MG63 (cell line): ENCODE results near the gene STX4. TPM values are rescaled to one million over a fixed set of nuclear protein-coding genes. Genes with fewer than 3 reads are reported as not detected.

Source experiments
- DNase-seq: peaks from one replicate; pipeline ENCODE4 v3.0.0-alpha.2; 2020
- H3K27me3 ChIP-seq: fragments of 250-450 bp; sonication (Bioruptor Pico); 2 replicates; pipeline ENCODE4 v1.5.1; 2020; ENCODE audit warnings: mild to moderate bottlenecking, moderate library complexity
- H3K36me3 ChIP-seq: fragments of 250-450 bp; sonication (Bioruptor Pico); 2 replicates; pipeline ENCODE4 v1.5.1; 2020; ENCODE audit warnings: mild to moderate bottlenecking, moderate library complexity
- H3K4me3 ChIP-seq: fragments of 250-450 bp; sonication (Bioruptor Pico); 2 replicates; pipeline ENCODE4 v1.5.1; 2020; ENCODE audit warnings: mild to moderate bottlenecking, moderate library complexity
- H3K9me3 ChIP-seq: fragments of 250-450 bp; sonication (Bioruptor Pico); 2 replicates; pipeline ENCODE4 v1.5.1; 2020; ENCODE audit warnings: mild to moderate bottlenecking, moderate library complexity
- total RNA-seq: library from RNA; depleted of rRNA; stranded (reverse); fragments of >200 nt; shearing (Covaris generic); gene quantifications from 2 replicates; pipeline ENCODE4 v1.2.3, GENCODE V29; 2014; ENCODE audit warnings: low replicate concordance; rRNA removed

Gene STX4
- total RNA-seq, 1 experiment from 2014 or later: 47.1 TPM

GRCh38 chr16:31084584-31085302 is 51.4 kb downstream of the STX4 start:
- DNase-seq: no peak
- Histone ChIP-seq H3K36me3 (peaks cover 55% of the 10 kb centered on the region), H3K4me3 (no peak overlapping the region), H3K9me3 (no peaks in the 10 kb centered on the region), H3K27me3 (no peaks in the 10 kb centered on the region)

- no peak for DNase-seq
- no peak overlapping the region for H3K4me3 ChIP-seq
- H3K36me3 ChIP-seq: peaks cover 51% of the 10 kb centered on the region
- H3K9me3 ChIP-seq: no peaks in the 10 kb centered on the region
- no peaks in the 10 kb centered on the region for H3K27me3 ChIP-seq
Observed at GRCh38 chr16:31085411-31085810, 52.1 kb downstream of the STX4 start.

DNA sequence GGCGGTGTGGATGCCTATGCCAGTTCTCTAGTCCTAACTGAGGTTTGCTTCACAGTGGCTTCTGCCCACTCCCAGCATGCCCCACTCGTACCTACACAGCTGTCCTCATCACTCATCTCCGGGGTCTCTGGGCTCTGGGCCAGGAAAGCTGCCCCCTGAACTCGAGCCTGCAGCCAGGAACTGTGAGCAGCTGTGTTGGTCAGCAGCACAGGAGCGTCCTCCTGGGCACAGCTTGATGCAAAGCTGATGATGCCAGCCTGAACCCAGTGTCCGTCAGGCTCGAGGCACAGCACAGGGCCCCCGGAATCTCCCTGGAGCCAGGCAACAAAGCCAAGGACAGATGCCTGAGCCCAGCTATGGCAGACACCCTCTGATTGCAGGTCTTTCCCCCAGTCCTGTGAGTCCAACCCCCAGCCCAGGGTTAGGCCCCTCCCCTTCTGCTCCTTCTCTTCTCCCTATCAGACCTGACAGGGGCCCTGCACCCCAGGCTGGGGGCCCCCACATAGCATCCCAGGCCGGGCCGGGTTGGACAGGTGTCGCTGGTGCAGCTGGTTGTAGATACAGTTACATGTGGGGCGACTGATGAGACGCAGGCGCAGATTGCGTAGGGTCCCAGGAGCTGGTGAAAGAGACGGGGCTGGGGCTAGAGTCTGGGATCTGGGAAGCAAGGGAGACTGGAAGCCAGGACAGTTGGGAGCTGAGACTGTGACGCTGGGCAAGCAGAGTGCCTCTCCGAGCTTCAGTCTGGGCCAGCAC is 52.7 kb downstream of the STX4 start:
- no peak overlapping the region for H3K4me3 ChIP-seq
- peaks cover 51% of the 10 kb centered on the region for H3K36me3 ChIP-seq
- H3K27me3 ChIP-seq: no peaks in the 10 kb centered on the region
- H3K9me3 ChIP-seq: no peaks in the 10 kb centered on the region
- DNase-seq: no peak

DNA sequence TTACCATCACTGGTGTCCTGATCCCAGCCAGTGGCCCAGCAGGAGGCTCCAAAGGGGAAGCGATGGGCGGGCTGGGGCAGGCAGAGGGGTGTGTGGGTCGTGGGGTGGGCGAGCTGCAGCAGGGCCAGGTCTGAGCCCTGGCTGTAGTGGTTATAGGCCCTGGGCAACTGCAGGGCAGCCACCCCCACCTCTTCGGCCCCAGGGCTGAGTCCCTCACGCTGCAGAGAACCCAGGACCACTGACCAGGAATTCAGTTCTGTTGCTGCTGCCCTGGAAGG is 53.2 kb downstream of the STX4 start:
- no peak overlapping the region for H3K4me3 ChIP-seq
- H3K9me3 ChIP-seq: no peaks in the 10 kb centered on the region
- no peaks in the 10 kb centered on the region for H3K27me3 ChIP-seq
- no peak for DNase-seq
- H3K36me3 ChIP-seq: peaks cover 53% of the 10 kb centered on the region

DNA sequence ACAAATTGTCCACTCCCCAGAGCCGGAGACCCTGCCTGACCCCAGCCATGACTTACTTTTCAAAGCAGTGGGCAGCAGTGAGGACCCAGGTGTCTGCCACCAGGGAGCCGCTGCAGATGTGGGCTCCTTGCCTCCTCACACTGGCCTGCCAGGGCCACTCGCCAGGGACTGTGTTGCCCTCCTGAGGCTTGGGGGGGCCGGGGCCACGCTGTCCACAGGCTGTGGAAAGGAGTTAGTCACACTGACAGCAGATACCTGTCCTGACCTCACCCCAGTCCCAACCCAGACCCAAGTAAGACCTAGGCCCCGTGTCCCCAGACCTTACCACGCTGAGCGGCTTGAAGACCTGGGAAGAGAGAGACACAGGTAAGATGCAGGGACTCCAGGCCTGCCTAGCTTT is 54.1 kb downstream of the STX4 start:
- DNase-seq: no peak
- H3K27me3 ChIP-seq: no peaks in the 10 kb centered on the region
- H3K9me3 ChIP-seq: no peaks in the 10 kb centered on the region
- H3K36me3 ChIP-seq: peaks cover 53% of the 10 kb centered on the region
- H3K4me3 ChIP-seq: no peak overlapping the region

DNA sequence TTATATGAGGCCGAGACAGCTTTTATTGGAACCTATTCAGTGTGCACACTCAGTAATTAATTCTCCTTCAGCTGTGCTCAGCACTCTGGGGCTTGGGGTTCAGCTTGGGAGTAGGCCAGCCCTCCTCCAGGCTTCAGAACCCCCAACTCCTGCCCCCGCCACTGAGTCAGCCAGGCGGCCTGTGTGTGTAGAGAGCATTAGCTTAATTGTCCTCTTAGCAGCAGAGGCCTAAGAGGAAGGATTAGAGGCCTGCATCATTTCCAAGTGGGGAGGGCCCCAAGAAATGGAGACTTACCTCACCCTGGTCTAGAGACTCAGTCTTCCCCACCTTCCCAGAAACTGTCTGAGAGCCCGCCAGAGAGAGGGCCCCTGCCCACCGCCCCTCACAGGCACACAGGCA is 54.6 kb downstream of the STX4 start:
- DNase-seq: no peak
- peaks cover 53% of the 10 kb centered on the region for H3K36me3 ChIP-seq
- no peaks in the 10 kb centered on the region for H3K9me3 ChIP-seq
- no peaks in the 10 kb centered on the region for H3K27me3 ChIP-seq
- no peak overlapping the region for H3K4me3 ChIP-seq

DNA sequence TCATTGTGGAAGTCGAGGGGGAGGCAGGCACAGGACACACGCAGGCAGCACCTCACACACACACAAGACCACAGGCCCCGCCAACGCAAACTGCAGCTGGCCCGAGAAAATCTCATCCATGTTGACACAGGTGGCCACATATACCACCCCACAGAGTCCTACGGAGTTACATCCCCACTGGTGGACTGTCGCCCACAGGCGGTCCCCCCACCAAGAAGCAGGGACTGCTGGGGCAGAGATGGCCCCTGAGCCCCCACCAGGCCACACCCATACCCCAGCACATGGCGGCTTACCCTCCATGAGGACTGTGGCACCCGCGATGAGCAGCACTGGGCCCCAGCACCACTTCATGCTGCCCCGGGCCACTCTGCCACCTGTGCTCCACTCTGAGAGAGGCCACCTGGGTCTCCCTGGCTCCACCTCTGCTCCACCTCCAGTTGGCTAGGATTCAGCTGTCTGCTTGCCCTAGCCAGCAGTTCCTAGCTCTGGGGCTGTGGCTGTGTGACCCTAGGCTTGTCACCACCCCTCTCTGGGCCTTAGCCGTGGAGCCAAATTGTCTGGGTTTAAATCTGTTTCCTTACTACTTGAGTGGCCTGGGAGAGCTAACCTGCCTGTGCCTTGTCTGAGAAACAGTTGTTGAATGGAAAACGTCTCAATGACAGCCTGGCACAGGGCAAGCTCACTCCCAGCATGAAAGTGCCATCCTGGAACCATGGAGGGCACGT is 55.3 kb downstream of the STX4 start, which contains the start of gene PRSS53:
Gene PRSS53, minus strand, starts transcription at position 485 of the 725 bp plus-strand sequence. Its CDS starts 134 bp downstream, at position 351.
- H3K4me3 ChIP-seq: no peak within 1 kb of the TSS
- H3K36me3 ChIP-seq: peaks cover 50% of the 10 kb centered on the region
- no peaks in the 10 kb centered on the region for H3K27me3 ChIP-seq
- no peaks in the 10 kb centered on the region for H3K9me3 ChIP-seq
- no peak for DNase-seq

GRCh38 chr16:31089199-31089598 is 55.8 kb downstream of the STX4 start:
- Histone ChIP-seq H3K4me3 (no peak overlapping the region), H3K27me3 (no peaks in the 10 kb centered on the region), H3K9me3 (no peaks in the 10 kb centered on the region), H3K36me3 (peaks cover 46% of the 10 kb centered on the region)
- DNase-seq: no peak

Other genes with a start within 250 kb of the STX4 start
- gene ZNF629, start 246.4 kb upstream of the STX4 start, total RNA-seq: 10.3 and 13.6 TPM in 2 replicates
- gene BCL7C, start 139.5 kb upstream of the STX4 start, total RNA-seq: 64.3 and 70.8 TPM in 2 replicates
- gene CTF1, start 136.9 kb upstream of the STX4 start, total RNA-seq: not detected in 2 replicates
- gene FBXL19, start 110.0 kb upstream of the STX4 start, total RNA-seq: 19.5 and 31.2 TPM in 2 replicates
- gene ORAI3, start 84.5 kb upstream of the STX4 start, total RNA-seq: 4.1 and 4.2 TPM in 2 replicates
- 0.17 and 0.76 TPM in 2 replicates for gene SETD1A, start 75.8 kb upstream of the STX4 start, total RNA-seq
- gene HSD3B7, start 48.4 kb upstream of the STX4 start, total RNA-seq: 2.1 and 5.0 TPM in 2 replicates
- not detected in 2 replicates for gene STX1B, start 22.9 kb upstream of the STX4 start, total RNA-seq
- gene ZNF668, start 40.7 kb downstream of the STX4 start, total RNA-seq: 34.1 and 47.4 TPM in 2 replicates
- 11.4 and 11.5 TPM in 2 replicates for gene ZNF646, start 40.9 kb downstream of the STX4 start, total RNA-seq
- gene PRSS53, start 55.4 kb downstream of the STX4 start, total RNA-seq: 1.7 and 1.9 TPM in 2 replicates
- gene VKORC1, start 61.2 kb downstream of the STX4 start, total RNA-seq: 146 and 155 TPM in 2 replicates
- 24.1 and 42.5 TPM in 2 replicates for gene BCKDK, start 74.8 kb downstream of the STX4 start, total RNA-seq
- 59.1 and 78.2 TPM in 2 replicates for gene KAT8, start 84.1 kb downstream of the STX4 start, total RNA-seq
- not detected in 2 replicates for gene PRSS8, start 102.2 kb downstream of the STX4 start, total RNA-seq
- 1.7 TPM in 1 of 2 replicates, not detected in the other for gene PRSS36, start 116.5 kb downstream of the STX4 start, total RNA-seq
- gene FUS, start 146.6 kb downstream of the STX4 start, total RNA-seq: 14.5 and 17.2 TPM in 2 replicates
- not detected in 2 replicates for gene PYCARD, start 169.2 kb downstream of the STX4 start, total RNA-seq
- gene TRIM72, start 180.6 kb downstream of the STX4 start, total RNA-seq: not detected in 2 replicates
- gene PYDC1, start 183.6 kb downstream of the STX4 start, total RNA-seq: not detected in 2 replicates
- not detected in 2 replicates for gene ITGAM, start 226.4 kb downstream of the STX4 start, total RNA-seq